CD8-positive, alpha-beta memory T cell (primary cell): ENCODE results near the gene ALG10B. TPM values are rescaled to one million over a fixed set of nuclear protein-coding genes. Genes with fewer than 3 reads are reported as not detected.
"Not testable (repeated sequence)": the region's sequence is repeated elsewhere in the genome, so short reads cannot be mapped to it uniquely, and the experiment has no call there.

ENCODE experiments used
- CTCF ChIA-PET: fragments of 350-600 bp; sonication (Branson Sonifier 250); formaldehyde crosslinking; loops from one replicate; lab custom pipeline; 2021; ENCODE audit warnings: antibody characterized with exemption; lab: Charles Lee
- POLR2A ChIA-PET: fragments of 350-600 bp; sonication (Branson Sonifier 250); formaldehyde crosslinking; loops from one replicate; lab custom pipeline; 2021; ENCODE audit warnings: antibody characterized with exemption; lab: Charles Lee
- DNase-seq, 5 donors: peaks; one replicate each; pipeline versions ENCODE4 v3.0.0 to v3.0.0-alpha.2; 2020 to 2022; ENCODE audit warnings: mixed read lengths in 1 of 5
- H3K27ac ChIP-seq: one replicate; pipeline ENCODE4 v1.7.0; 2013; ENCODE audit warnings: low read depth, mild to moderate bottlenecking, low read length, moderate library complexity
- H3K27me3 ChIP-seq: 2 replicates; pipeline ENCODE4 v1.7.0; 2013; ENCODE audit warnings: low read length, mild to moderate bottlenecking; ENCODE audit not compliant: insufficient read depth, poor library complexity, severe bottlenecking
- H3K36me3 ChIP-seq: 2 replicates; pipeline ENCODE4 v1.7.0; 2013; ENCODE audit warnings: mild to moderate bottlenecking, low read length, moderate library complexity; ENCODE audit not compliant: insufficient read depth
- H3K4me1 ChIP-seq: 2 replicates; pipeline ENCODE4 v1.7.0; 2013; ENCODE audit warnings: mild to moderate bottlenecking, low read length, moderate library complexity; ENCODE audit not compliant: insufficient read depth
- H3K4me3 ChIP-seq: 2 replicates; pipeline ENCODE4 v1.7.0; 2013; ENCODE audit warnings: mild to moderate bottlenecking, low read length
- H3K9me3 ChIP-seq: 2 replicates; pipeline ENCODE4 v1.7.0; 2013; ENCODE audit warnings: mild to moderate bottlenecking, low read length
- H3K27ac Mint-ChIP-seq, 8 donors: one replicate each; pipeline ENCODE4 v1.8.0; 2020 to 2021; ENCODE audit warnings: mixed read lengths in 8 of 8, mild to moderate bottlenecking in 6 of 8, inconsistent platforms in 3 of 8, moderate library complexity in 3 of 8
- H3K27me3 Mint-ChIP-seq, 2 donors: one replicate each; pipeline ENCODE4 v1.8.0; 2020 to 2021; ENCODE audit warnings: mixed read lengths in 2 of 2, mild to moderate bottlenecking in 1 of 2, moderate library complexity in 1 of 2
- H3K36me3 Mint-ChIP-seq, 3 donors: one replicate each; pipeline ENCODE4 v1.8.0; 2020 to 2021; ENCODE audit warnings: mixed read lengths in 3 of 3, inconsistent platforms in 1 of 3, mild to moderate bottlenecking in 1 of 3
- H3K4me1 Mint-ChIP-seq, 3 donors: one replicate each; pipeline ENCODE4 v1.8.0; 2020 to 2021; ENCODE audit warnings: mixed read lengths in 3 of 3, inconsistent platforms in 1 of 3, mild to moderate bottlenecking in 1 of 3
- H3K4me3 Mint-ChIP-seq, 7 donors: one replicate each; pipeline ENCODE4 v1.8.0; 2020 to 2021; ENCODE audit warnings: mixed read lengths in 7 of 7, mild to moderate bottlenecking in 6 of 7, moderate library complexity in 4 of 7, inconsistent platforms in 2 of 7
- H3K9me3 Mint-ChIP-seq, 5 donors: one replicate each; pipeline ENCODE4 v1.8.0; 2020 to 2022; ENCODE audit warnings: mixed read lengths in 5 of 5, mild to moderate bottlenecking in 3 of 5, moderate library complexity in 2 of 5, inconsistent platforms in 1 of 5
- polyA plus RNA-seq: library from polyadenylated mRNA; unstranded; fragments of 300-500 nt; fragmentation: Illumina TruSeq; gene quantifications from one replicate; pipeline ENCODE4 v1.2.3, GENCODE V29; 2021
- total RNA-seq, 2 experiments: library from RNA; stranded (reverse); gene quantifications; one replicate each; pipeline ENCODE4 v1.2.3, GENCODE V29; 2021

The ALG10B gene
- total and polyA plus RNA-seq, 3 experiments from 2014 or later: 1.0 to 10.1 (median 9.1) TPM

DNA sequence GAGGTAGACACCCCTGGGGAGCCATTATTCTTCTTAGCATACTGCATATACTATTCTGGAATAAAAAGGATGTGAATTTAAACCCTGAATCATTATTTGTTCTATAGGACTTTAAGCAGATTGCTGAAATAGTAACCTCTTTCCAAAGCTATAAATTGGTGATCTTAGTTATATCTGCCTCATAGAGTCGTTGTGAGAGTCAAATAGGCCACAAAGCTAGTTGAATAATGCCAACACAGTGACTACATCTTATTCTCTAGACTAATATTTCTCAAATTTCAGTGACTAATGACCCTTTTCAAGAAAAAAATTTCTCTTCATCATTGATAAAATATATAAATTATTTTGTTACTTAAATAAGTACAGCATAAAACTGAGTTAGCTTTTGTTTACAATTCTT, 13.6 kb upstream of the ALG10B start:
- POLR2A ChIA-PET, H3K4me3 ChIP-seq, H3K27me3 ChIP-seq, H3K4me3 Mint-ChIP-seq, DNase-seq, H3K4me1 ChIP-seq, H3K27ac ChIP-seq, H3K4me1 Mint-ChIP-seq, H3K27ac Mint-ChIP-seq, H3K36me3 ChIP-seq, H3K36me3 Mint-ChIP-seq, H3K9me3 ChIP-seq: not testable (repeated sequence)
- Mint-ChIP-seq H3K27me3 (peaks cover 3 to 12% of the 10 kb centered on the region in 2 donors), H3K9me3 (peaks cover 9 to 18% (median 11%) of the 10 kb centered on the region in 5 donors)
- CTCF ChIA-PET: interaction anchor here (0.9 kb wide), 1 partner anchor 13 kb away, joined by 3 read pairs; the partner anchor contains the start of gene ALG10B

DNA sequence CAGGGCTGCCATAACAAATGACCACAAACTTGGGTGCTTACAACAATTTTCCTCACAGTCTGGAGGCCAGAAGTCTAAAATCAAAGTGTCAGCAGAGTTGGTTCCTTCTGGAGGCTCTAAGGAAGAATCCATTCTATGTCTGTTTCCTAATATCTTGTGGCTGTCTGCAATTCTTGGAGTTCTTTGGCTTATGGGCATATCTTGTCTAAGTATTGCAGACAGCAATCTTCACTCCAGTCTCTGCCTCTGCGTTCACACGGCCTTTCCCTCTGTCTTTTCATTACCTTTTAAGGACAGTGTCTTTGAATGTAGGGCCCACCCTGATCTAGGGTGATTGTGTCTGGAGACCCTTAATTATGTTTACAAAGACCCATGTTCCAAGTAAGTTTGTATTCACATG, 5.4 kb downstream of the ALG10B start:
- H3K4me1 ChIP-seq: not testable (repeated sequence)

GRCh38 chr12:38324912-38325311, 8.3 kb downstream of the ALG10B start:
- Histone ChIP-seq H3K27me3 (no peaks in the 10 kb centered on the region), H3K4me1 (no peaks in the 10 kb centered on the region), H3K9me3 (no peaks in the 10 kb centered on the region), H3K27ac (no peak overlapping the region), H3K4me3 (no peak overlapping the region), H3K36me3 (no peaks in the 10 kb centered on the region)
- H3K27me3 Mint-ChIP-seq: no peaks in the 10 kb centered on the region
- H3K4me1 Mint-ChIP-seq: peaks cover 0 to 4% (median 3%) of the 10 kb centered on the region in 3 donors
- no peak overlapping the region for H3K4me3 Mint-ChIP-seq
- peaks cover 0 to 19% (median 6%) of the 10 kb centered on the region in 3 donors for H3K36me3 Mint-ChIP-seq
- H3K27ac Mint-ChIP-seq: no peak overlapping the region
- POLR2A ChIA-PET: no interaction called here
- DNase-seq: no peak
- no peaks in the 10 kb centered on the region for H3K9me3 Mint-ChIP-seq
- CTCF ChIA-PET: no interaction called here

More for the DNA sequence above, 5.4 kb downstream of the ALG10B start:
- H3K27ac Mint-ChIP-seq, H3K27me3 ChIP-seq, H3K27me3 Mint-ChIP-seq, H3K9me3 Mint-ChIP-seq, CTCF ChIA-PET, POLR2A ChIA-PET, H3K9me3 ChIP-seq, H3K36me3 ChIP-seq, H3K4me3 Mint-ChIP-seq, H3K4me3 ChIP-seq, DNase-seq, H3K27ac ChIP-seq: not testable (repeated sequence)
- peaks cover 18 to 27% (median 20%) of the 10 kb centered on the region in 3 donors for H3K4me1 Mint-ChIP-seq
- peaks cover 0 to 26% (median 9%) of the 10 kb centered on the region in 3 donors for H3K36me3 Mint-ChIP-seq

DNA sequence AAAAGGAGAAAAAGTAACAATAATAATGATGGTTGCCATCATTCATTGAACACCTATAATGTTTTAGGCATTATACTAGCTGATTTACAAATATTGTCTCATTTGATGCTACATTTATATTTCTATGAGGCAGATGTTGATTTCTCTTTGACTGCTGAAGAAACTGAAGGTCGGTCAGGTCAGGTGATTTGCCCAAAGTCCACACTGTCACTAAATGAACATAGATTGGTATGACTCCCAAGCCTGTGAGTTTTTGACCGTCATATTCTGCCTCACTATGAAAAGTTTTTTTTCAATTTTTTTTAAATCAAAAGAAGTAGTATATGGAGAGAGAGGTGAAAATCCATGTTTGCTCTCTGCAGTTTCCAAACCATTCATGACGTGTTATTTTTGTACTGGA, 10.8 kb downstream of the ALG10B start:
- no peaks in the 10 kb centered on the region for H3K36me3 ChIP-seq
- no peak overlapping the region for H3K27ac Mint-ChIP-seq
- ChIA-PET CTCF (interaction anchor here (0.8 kb wide), 1 partner anchor 10 kb away, joined by 3 read pairs; the partner anchor contains the start of gene ALG10B), POLR2A (no interaction called here)
- no peaks in the 10 kb centered on the region for H3K9me3 ChIP-seq
- H3K4me3 ChIP-seq: no peak overlapping the region
- no peaks in the 10 kb centered on the region for H3K9me3 Mint-ChIP-seq
- H3K4me1 Mint-ChIP-seq: peaks cover 0 to 4% (median 3%) of the 10 kb centered on the region in 3 donors
- no peak overlapping the region for H3K27ac ChIP-seq
- peaks cover 0 to 10% (median 5%) of the 10 kb centered on the region in 3 donors for H3K36me3 Mint-ChIP-seq
- no peak for DNase-seq
- H3K27me3 Mint-ChIP-seq: no peaks in the 10 kb centered on the region
- no peak overlapping the region for H3K4me3 Mint-ChIP-seq
- H3K4me1 ChIP-seq: no peaks in the 10 kb centered on the region
- no peaks in the 10 kb centered on the region for H3K27me3 ChIP-seq

DNA sequence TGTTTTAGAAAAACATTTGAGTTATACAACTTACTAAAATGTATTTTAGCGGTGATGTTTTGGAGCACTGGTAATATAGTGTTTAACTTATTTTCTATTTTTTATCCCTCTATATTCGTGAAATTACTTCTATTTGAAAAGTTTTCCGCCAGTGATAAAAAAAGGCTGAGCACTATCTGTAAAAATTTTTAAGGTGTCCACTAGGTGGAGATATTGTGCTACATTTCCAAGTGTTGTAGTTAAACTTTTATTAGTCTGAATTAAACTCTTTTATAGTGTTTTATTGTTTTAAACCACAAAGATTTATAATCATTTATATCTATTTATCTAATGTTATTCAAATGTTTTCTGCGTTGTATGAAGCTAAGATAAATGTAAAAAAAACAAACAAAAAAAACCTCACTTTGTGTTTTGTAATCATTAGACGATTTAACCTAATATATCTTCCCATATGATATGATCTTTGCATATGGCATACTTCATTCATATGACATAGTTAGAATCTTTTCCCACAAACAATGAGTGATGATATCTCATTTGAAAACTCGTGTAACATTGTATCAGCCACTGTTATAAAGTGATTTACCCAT, 11.8 kb downstream of the ALG10B start:
- ChIA-PET POLR2A (no interaction called here), CTCF (interaction anchor here (0.8 kb wide), 1 partner anchor 11 kb away, joined by 3 read pairs; the partner anchor contains the start of gene ALG10B)
- no peak overlapping the region for H3K4me3 ChIP-seq

DNA sequence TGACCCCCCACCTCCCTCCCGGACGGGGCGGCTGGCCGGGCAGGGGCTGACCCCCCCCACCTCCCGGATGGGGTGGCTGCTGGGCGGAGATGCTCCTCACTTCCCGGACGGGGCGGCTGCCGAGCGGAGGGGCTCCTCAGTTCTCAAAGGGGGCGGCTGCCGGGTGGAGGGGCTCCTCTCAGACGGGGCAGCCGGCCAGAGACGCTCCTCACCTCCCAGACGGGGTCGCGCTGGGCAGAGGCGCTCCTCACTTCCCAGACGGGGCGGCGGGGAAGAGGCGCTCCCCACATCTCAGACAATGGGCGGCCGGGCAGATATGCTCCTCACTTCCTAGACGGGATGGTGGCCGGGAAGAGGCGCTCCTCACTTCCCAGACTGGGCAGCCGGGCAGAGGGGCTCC, 13.8 kb downstream of the ALG10B start:
- not testable (repeated sequence) for H3K4me3 Mint-ChIP-seq, H3K4me1 Mint-ChIP-seq, H3K27me3 Mint-ChIP-seq

More for the DNA sequence above, 11.8 kb downstream of the ALG10B start:
- H3K4me1 ChIP-seq: no peaks in the 10 kb centered on the region
- no peaks in the 10 kb centered on the region for H3K9me3 Mint-ChIP-seq
- H3K4me3 Mint-ChIP-seq: no peak overlapping the region
- H3K27me3 Mint-ChIP-seq: no peaks in the 10 kb centered on the region
- no peak overlapping the region for H3K27ac ChIP-seq
- no peaks in the 10 kb centered on the region for H3K36me3 ChIP-seq
- no peak overlapping the region for H3K27ac Mint-ChIP-seq
- H3K36me3 Mint-ChIP-seq: peaks cover 0 to 6% (median 2%) of the 10 kb centered on the region in 3 donors
- DNase-seq: peak in 2 of 5 donors; percentile 29 to 34
- H3K27me3 ChIP-seq: no peaks in the 10 kb centered on the region
- no peaks in the 10 kb centered on the region for H3K9me3 ChIP-seq
- H3K4me1 Mint-ChIP-seq: peaks cover 0 to 4% (median 3%) of the 10 kb centered on the region in 3 donors

DNA sequence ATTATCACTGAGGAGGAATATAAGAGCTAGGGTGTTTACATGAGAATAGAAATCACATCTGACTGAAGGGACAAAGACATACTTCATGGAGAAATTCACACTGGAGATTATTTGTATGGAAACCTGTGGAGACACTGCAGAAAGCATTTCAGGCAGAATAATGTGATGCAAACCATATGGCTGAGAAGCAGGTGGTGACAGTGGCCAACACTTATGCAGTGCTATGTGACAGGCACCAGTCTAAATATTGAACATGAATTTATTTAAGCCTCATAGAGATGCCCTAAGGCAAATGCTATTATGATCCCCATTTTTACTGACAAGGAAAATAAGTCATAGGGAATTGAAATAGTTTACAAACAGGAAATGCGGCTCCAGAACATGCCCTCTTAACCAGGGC, 16.2 kb downstream of the ALG10B start:
- Mint-ChIP-seq H3K4me3 (no peak overlapping the region), H3K36me3 (no peaks in the 10 kb centered on the region), H3K27ac (no peak overlapping the region), H3K4me1 (peaks cover 0 to 4% (median 3%) of the 10 kb centered on the region in 3 donors), H3K9me3 (no peaks in the 10 kb centered on the region), H3K27me3 (no peaks in the 10 kb centered on the region)
- no peaks in the 10 kb centered on the region for H3K4me1 ChIP-seq
- no peaks in the 10 kb centered on the region for H3K9me3 ChIP-seq
- POLR2A ChIA-PET: no interaction called here
- H3K27me3 ChIP-seq: no peaks in the 10 kb centered on the region
- H3K36me3 ChIP-seq: no peaks in the 10 kb centered on the region
- CTCF ChIA-PET: no interaction called here
- H3K27ac ChIP-seq: no peak overlapping the region
- no peak overlapping the region for H3K4me3 ChIP-seq
- DNase-seq: no peak

More for the DNA sequence above, 13.8 kb downstream of the ALG10B start:
- H3K36me3 ChIP-seq, H3K9me3 ChIP-seq, H3K27ac Mint-ChIP-seq, POLR2A ChIA-PET, H3K4me3 ChIP-seq, H3K4me1 ChIP-seq, H3K36me3 Mint-ChIP-seq, CTCF ChIA-PET, H3K27ac ChIP-seq, H3K27me3 ChIP-seq, H3K9me3 Mint-ChIP-seq, DNase-seq: not testable (repeated sequence)

DNA sequence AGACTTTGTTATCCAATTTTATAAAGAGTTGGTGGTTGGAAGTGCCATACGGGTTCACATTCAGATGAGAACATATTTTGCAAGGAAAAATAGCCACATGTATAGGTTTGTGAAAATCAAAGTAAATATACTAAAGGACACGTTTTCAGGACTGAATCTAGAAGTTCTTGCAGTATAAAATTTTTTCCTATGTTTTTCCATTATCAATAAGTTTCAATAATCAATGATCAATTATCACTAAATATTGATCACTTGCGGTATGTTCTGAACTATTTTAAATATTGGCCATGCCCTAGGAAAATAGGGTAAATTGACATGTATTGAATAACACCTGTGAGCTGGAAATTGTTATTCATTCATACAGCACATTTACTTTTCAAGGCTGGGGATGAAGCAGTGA, 25.9 kb downstream of the ALG10B start:
- Histone ChIP-seq H3K36me3 (no peaks in the 10 kb centered on the region), H3K27me3 (no peaks in the 10 kb centered on the region), H3K27ac (no peak overlapping the region), H3K9me3 (no peaks in the 10 kb centered on the region), H3K4me1 (no peaks in the 10 kb centered on the region), H3K4me3 (no peak overlapping the region)
- no peak for DNase-seq
- Mint-ChIP-seq H3K27me3 (peaks cover 4 to 7% of the 10 kb centered on the region in 2 donors), H3K4me1 (no peaks in the 10 kb centered on the region), H3K27ac (no peak overlapping the region), H3K36me3 (peaks cover 0 to 3% (median 0%) of the 10 kb centered on the region in 3 donors), H3K9me3 (peaks cover 0 to 4% (median 0%) of the 10 kb centered on the region in 5 donors), H3K4me3 (no peak overlapping the region)
- CTCF ChIA-PET: no interaction called here
- POLR2A ChIA-PET: no interaction called here
